Activated CD4-positive, alpha-beta memory T cell treated with anti-CD3 and anti-CD28 coated beads, Interleukin-2, amount 10 ng/mL, durations not matched to agents 7 days and 5 days (primary cell): Measurements from ENCODE around the gene ZC3H7A. TPM values are rescaled to one million over a fixed set of nuclear protein-coding genes. Genes with fewer than 3 reads are reported as not detected.
A peak's percentile ranks its signal among the peaks of the same experiment; 100 is the strongest.

Experiments used
- CTCF ChIA-PET: fragments of 350-600 bp; sonication (Branson Sonifier 250); formaldehyde crosslinking; loops from one replicate; lab custom pipeline; 2021; ENCODE audit warnings: antibody characterized with exemption, inconsistent platforms; lab: Charles Lee
- POLR2A ChIA-PET: fragments of 350-600 bp; sonication (Branson Sonifier 250); formaldehyde crosslinking; loops from one replicate; lab custom pipeline; 2021; ENCODE audit warnings: antibody characterized with exemption; lab: Charles Lee
- DNase-seq: peaks from one replicate; pipeline ENCODE4 v3.0.0-alpha.2; 2020
- H3K27ac Mint-ChIP-seq: one replicate; pipeline ENCODE4 v1.8.0; 2021; ENCODE audit warnings: mild to moderate bottlenecking, mixed read lengths
- H3K27me3 Mint-ChIP-seq: one replicate; pipeline ENCODE4 v1.8.0; 2021; ENCODE audit warnings: mixed read lengths
- H3K36me3 Mint-ChIP-seq: one replicate; pipeline ENCODE4 v1.8.0; 2021; ENCODE audit warnings: low read depth, mixed read lengths
- H3K4me1 Mint-ChIP-seq: one replicate; pipeline ENCODE4 v1.8.0; 2021; ENCODE audit warnings: mixed read lengths
- H3K4me3 Mint-ChIP-seq: one replicate; pipeline ENCODE4 v1.8.0; 2021; ENCODE audit warnings: mild to moderate bottlenecking, mixed read lengths
- H3K9me3 Mint-ChIP-seq: one replicate; pipeline ENCODE4 v1.8.0; 2021; ENCODE audit warnings: mixed read lengths
- total RNA-seq, 2 experiments: library from RNA; stranded (reverse); gene quantifications; one replicate each; pipeline ENCODE4 v1.2.3, GENCODE V29; 2021

The ZC3H7A gene, protein sequence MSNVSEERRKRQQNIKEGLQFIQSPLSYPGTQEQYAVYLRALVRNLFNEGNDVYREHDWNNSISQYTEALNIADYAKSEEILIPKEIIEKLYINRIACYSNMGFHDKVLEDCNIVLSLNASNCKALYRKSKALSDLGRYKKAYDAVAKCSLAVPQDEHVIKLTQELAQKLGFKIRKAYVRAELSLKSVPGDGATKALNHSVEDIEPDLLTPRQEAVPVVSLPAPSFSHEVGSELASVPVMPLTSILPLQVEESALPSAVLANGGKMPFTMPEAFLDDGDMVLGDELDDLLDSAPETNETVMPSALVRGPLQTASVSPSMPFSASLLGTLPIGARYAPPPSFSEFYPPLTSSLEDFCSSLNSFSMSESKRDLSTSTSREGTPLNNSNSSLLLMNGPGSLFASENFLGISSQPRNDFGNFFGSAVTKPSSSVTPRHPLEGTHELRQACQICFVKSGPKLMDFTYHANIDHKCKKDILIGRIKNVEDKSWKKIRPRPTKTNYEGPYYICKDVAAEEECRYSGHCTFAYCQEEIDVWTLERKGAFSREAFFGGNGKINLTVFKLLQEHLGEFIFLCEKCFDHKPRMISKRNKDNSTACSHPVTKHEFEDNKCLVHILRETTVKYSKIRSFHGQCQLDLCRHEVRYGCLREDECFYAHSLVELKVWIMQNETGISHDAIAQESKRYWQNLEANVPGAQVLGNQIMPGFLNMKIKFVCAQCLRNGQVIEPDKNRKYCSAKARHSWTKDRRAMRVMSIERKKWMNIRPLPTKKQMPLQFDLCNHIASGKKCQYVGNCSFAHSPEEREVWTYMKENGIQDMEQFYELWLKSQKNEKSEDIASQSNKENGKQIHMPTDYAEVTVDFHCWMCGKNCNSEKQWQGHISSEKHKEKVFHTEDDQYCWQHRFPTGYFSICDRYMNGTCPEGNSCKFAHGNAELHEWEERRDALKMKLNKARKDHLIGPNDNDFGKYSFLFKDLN
- total RNA-seq = 10 to 100 TPM; 68.9 to 70.9 TPM

DNA sequence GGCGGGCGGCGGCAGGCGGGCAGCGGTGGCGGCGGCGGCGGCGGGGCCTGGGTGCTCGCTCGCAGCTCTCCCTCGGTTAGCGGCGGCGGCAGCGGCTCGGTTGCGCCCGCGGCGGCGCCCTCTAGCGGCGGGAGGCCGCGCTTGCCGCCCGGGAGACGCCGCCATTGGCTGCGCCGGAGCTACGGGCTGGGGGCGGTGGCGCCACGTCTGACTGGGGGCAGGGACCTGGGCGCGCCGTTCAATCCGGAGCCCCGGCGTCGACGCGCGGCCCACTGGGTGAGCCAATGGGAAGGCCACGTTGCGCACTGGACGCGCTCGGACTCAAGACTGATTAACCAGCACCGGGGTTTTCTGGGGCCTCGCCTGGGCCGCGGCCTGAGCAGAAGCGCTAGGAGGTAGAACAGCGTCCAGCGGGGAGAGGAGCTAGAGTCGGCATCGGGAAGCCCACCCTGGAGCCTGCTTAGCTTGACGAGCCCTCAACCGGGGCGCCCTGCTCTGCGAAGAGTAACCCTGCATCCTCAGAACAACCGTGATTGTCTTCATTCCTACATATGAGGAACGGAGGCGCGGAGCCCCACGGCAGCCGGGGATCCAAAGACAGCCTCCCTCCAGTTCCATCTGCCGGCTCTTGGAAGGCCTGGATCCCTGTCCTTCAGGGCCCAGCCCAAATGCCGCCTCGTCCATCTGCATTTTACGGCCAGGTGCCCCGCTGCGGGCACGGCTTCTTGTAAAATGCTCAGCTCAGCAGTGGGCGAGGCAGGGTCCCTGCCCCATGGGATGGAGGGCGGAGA lies at the start of gene ZC3H7A:
ZC3H7A (minus strand) TSS at position 93 of the 791 bp plus-strand sequence. CDS start 14,904 bp downstream, outside the sequence.
- DNase-seq = peak; percentile 95
- Mint-ChIP-seq H3K9me3 (no peaks in the 10 kb centered on the region), H3K36me3 (peaks cover 36% of the 10 kb centered on the region), H3K4me1 (peaks cover 66% of the 10 kb centered on the region), H3K4me3 (peak within 1 kb of the TSS; percentile 97), H3K27me3 (no peaks in the 10 kb centered on the region), H3K27ac (peak within 1 kb of the TSS; percentile 89)
- ChIA-PET POLR2A (interaction anchor here (0.6 to 6.2 kb wide), 34 partner anchors 9 to 921 kb away, joined by 3 to 165 read pairs (median 4); partner anchors contain the start of genes CIITA, CLEC16A, GSPT1 and LITAF), CTCF (interaction anchor here (0.6 to 4.6 kb wide), 28 partner anchors 9 to 834 kb away, joined by 3 to 52 read pairs (median 4); partner anchors contain the start of genes RSL1D1 and TXNDC11)

DNA sequence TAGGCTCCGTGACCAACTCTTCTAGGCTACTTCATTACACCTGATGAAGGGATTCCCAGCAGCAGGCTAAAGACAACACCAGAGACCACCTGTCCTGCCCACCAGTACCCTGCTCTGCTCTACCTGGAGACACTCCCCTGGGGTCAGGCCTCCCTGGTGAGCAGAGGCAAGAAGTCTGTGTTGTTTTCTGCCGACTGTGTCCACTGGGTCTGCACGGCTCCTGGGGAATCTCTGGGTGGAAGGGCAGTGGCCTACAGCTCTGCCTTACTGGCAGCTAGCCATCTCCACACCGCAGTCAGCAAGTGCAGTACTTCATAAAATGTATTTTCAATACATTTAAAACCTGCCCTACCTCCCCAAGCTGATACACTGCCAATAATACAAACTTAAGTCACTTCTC lies 47.4 kb upstream of the ZC3H7A start:
- CTCF ChIA-PET = interaction anchor here (1.0 kb wide), 1 partner anchor 47 kb away, joined by 3 read pairs; the partner anchor contains the start of gene ZC3H7A
- H3K9me3 Mint-ChIP-seq = no peaks in the 10 kb centered on the region
- H3K27ac Mint-ChIP-seq = no peak overlapping the region
- H3K4me3 Mint-ChIP-seq = no peak overlapping the region
- no peaks in the 10 kb centered on the region for H3K27me3 Mint-ChIP-seq
- no peak for DNase-seq
- H3K36me3 Mint-ChIP-seq = peaks cover 69% of the 10 kb centered on the region
- H3K4me1 Mint-ChIP-seq = peaks cover 18% of the 10 kb centered on the region
- POLR2A ChIA-PET = no interaction called here

DNA sequence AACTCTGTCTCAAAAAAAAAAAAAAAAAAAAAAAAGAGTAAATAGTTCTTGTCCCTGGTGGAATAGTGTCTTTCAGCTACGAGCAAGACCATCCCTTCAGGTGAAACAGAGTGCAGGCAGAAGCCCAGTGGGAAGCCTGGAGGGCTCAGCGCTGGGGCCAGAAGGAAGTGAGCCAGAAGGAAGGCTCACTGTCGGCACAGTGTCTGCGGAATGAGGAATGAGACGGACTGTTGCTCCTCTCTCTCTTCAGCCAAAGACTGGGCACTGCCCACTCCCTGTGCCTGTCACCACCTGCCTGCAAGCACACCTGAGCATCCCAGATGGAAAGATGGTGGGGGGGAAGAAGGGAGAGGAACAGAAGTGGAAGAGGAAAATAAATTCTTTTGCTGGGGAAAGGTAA lies 46.8 kb upstream of the ZC3H7A start:
- Mint-ChIP-seq H3K36me3 (peaks cover 69% of the 10 kb centered on the region), H3K27me3 (no peaks in the 10 kb centered on the region), H3K27ac (no peak overlapping the region), H3K4me1 (peaks cover 12% of the 10 kb centered on the region), H3K9me3 (no peaks in the 10 kb centered on the region), H3K4me3 (no peak overlapping the region)
- ChIA-PET CTCF (no interaction called here), POLR2A (no interaction called here)
- DNase-seq = no peak

DNA sequence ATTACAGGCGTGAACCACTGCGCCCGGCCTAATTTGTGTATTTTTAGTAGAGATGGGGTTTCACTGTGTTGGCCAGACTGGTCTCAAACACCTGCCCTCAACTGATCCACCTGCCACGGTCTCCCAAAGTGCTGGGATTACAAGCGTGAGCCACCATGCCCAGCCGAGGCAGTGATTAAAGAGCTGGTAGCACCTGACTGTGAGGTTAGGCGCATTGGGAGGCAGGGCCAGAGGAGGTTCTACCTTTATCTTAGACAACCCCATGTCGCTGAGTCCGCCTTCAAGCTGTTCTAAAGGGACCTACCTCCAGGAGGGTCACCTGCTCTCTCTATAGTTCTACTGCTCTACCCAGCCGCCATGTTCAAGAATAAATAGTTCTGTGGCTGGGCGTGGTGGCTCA lies 46.1 kb upstream of the ZC3H7A start:
- peaks cover 65% of the 10 kb centered on the region for H3K36me3 Mint-ChIP-seq
- peaks cover 7% of the 10 kb centered on the region for H3K4me1 Mint-ChIP-seq
- H3K4me3 Mint-ChIP-seq = no peak overlapping the region
- H3K9me3 Mint-ChIP-seq = no peaks in the 10 kb centered on the region
- CTCF ChIA-PET = interaction anchor here (1.0 kb wide), 1 partner anchor 70 kb away, joined by 4 read pairs; no protein-coding TSS in a partner anchor
- no peak for DNase-seq
- POLR2A ChIA-PET = no interaction called here
- no peaks in the 10 kb centered on the region for H3K27me3 Mint-ChIP-seq
- no peak overlapping the region for H3K27ac Mint-ChIP-seq

DNA sequence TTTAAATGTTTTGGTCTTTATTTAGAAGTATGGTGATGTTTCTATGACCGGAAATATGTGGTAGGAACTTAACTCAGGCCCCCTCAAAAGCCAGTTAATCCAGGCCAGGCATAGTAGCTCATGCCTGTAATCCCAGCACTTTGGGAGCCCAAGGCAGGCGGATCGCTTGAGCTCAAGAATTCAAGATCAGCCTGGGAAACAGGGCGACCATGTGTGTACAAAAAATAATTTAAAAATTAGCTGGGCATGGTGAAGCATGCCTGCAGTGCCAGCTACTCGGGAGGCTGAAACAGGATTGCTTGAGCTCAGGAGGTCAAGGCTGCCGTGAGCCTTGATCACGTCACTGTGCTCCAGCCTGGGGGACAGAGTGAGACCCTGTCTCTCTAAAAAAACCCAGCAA lies 44.0 kb upstream of the ZC3H7A start:
- Mint-ChIP-seq H3K27ac (no peak overlapping the region), H3K27me3 (no peaks in the 10 kb centered on the region), H3K36me3 (peaks cover 63% of the 10 kb centered on the region), H3K4me1 (no peaks in the 10 kb centered on the region), H3K9me3 (no peaks in the 10 kb centered on the region), H3K4me3 (no peak overlapping the region)
- DNase-seq = no peak
- CTCF ChIA-PET = interaction anchor here (0.6 to 1.4 kb wide), 3 partner anchors 9 to 44 kb away, joined by 3 to 5 read pairs (median 3); no protein-coding TSS in a partner anchor
- POLR2A ChIA-PET = interaction anchor here (0.7 to 1.2 kb wide), 3 partner anchors 9 to 43 kb away, joined by 3 to 9 read pairs (median 6); partner anchors contain the start of genes RSL1D1 and ZC3H7A

DNA sequence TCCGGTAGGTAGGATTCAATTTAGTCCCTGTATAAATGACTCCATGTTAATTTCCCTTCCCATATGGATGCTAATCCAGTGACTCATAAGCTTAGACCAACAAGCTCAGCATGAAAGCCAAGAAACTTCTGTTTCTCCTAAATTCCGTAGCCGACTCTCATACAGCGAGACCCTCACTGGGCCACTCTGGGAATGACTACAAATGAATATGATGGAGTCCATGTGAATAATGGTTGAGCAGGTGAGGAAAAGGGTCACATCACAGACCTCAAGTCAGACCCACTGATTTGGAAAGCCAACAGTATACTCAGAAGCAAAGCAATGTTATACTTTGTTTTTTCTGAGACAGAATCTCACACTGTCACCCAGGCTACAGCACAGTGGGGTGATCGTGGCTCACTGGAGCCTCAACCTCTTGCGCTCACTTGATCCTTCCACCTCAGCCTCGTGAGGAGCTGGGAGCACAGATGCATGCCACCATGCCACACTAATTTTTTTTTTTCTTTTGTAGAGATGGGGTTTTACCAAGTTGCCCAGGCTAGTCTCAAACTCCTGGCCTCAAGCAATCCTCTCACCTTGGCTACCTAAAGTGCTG lies 39.7 kb upstream of the ZC3H7A start:
- H3K36me3 Mint-ChIP-seq = peaks cover 42% of the 10 kb centered on the region
- no peak overlapping the region for H3K27ac Mint-ChIP-seq
- H3K9me3 Mint-ChIP-seq = no peaks in the 10 kb centered on the region
- no peak for DNase-seq
- ChIA-PET CTCF (no interaction called here), POLR2A (interaction anchor here (1.1 kb wide), 1 partner anchor 8 kb away, joined by 3 read pairs; no protein-coding TSS in a partner anchor)
- no peaks in the 10 kb centered on the region for H3K4me1 Mint-ChIP-seq
- no peaks in the 10 kb centered on the region for H3K27me3 Mint-ChIP-seq
- no peak overlapping the region for H3K4me3 Mint-ChIP-seq

DNA sequence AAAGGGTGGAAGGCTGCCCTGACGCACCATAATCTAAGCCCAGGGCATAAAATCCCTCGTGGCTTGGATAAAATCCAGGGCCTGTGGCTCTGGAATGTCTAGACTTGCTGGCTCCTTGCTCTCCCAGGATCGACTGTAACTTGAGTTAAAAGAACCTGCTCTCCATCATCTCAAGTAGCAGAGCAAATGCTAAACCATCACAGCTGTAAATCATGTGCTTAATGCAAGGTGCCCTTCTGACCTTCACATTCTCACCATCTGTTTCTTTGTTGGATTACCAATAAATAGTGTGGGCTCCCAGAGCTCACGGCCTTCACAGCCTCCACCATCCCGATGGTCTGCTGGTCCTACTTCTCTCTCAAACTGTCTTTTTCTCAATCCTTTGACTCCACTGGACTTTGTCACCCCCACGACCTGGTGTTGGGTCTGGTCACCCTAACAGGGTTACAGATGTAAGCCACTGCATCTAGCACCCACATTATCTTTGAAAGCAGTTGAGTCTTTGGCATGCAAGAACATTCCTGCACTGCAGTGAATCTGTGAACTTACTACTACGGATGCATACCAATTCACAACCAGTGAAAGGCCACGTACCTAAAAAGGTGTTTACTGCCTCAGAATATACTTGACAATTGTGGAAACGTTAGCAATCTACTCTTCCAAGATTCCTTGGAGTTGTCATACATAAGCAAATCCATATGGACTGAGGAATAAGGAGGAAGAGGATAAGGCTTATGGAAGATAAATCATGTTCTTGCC lies 39.0 kb upstream of the ZC3H7A start:
- Mint-ChIP-seq H3K4me3 (no peak overlapping the region), H3K27me3 (peaks cover under 1% of the 10 kb centered on the region), H3K4me1 (no peaks in the 10 kb centered on the region), H3K27ac (no peak overlapping the region), H3K36me3 (peaks cover 35% of the 10 kb centered on the region), H3K9me3 (no peaks in the 10 kb centered on the region)
- POLR2A ChIA-PET = interaction anchor here (1.1 kb wide), 1 partner anchor 9 kb away, joined by 3 read pairs; no protein-coding TSS in a partner anchor
- CTCF ChIA-PET = interaction anchor here (1.2 kb wide), 1 partner anchor 39 kb away, joined by 3 read pairs; the partner anchor contains the start of gene ZC3H7A
- DNase-seq = no peak

DNA sequence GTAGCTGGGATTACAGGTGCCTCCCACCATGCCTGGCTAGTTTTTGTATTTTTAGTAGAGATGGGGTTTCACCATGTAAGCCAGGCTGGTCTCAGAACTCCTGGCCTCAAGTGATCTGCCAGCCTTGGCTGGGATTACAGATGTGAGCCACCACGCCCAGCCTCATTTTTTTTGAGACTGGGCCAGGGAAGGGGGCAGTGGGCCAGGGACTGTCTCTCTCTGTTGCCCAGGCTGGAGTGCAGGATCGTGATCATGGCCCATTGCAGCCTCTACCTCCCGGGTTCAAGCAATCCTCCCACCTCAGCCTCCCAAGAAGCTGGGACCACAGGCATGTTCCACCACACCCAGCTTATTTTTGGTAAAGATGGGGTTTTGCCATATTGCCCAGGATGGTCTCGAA lies 38.3 kb upstream of the ZC3H7A start:
- POLR2A ChIA-PET = interaction anchor here (0.6 kb wide), 1 partner anchor 26 kb away, joined by 3 read pairs; no protein-coding TSS in a partner anchor

DNA sequence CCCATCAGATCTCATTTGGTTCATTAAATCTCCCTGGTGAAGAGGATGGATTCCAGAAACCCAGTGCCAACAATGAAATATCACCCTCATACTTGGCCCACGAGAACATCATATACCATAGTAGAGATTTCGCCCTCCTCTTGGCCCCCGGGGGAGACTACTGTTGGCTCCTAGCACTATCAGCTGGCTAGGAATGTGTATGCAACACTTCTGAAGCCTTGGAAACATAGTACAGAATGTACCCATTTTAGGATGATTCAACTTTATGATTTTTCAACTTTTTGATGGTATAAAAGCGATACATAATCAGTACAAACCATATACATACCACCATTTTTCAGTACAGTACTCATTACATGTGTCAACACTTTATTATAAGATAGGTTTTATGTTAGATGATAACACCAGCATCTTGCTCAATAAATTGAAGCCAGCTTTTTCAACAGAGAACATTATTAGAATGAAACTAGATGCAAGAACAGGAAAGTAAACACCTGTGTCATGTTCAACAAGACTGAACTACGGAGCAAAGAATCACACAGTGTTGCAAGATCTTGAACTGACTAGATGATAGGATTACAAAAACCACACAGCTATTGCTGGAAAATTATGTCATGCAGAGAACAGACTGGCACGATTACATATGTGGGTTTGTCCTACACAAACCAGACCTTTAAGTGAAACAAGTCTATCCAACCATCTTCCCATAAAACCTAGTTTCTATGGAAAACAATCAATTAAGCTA lies 37.1 kb upstream of the ZC3H7A start:
- H3K4me3 Mint-ChIP-seq = no peak overlapping the region
- no peak overlapping the region for H3K27ac Mint-ChIP-seq
- H3K9me3 Mint-ChIP-seq = no peaks in the 10 kb centered on the region
- no peak for DNase-seq
- H3K4me1 Mint-ChIP-seq = no peaks in the 10 kb centered on the region
- POLR2A ChIA-PET = no interaction called here
- peaks cover 19% of the 10 kb centered on the region for H3K36me3 Mint-ChIP-seq
- peaks cover 2% of the 10 kb centered on the region for H3K27me3 Mint-ChIP-seq
- CTCF ChIA-PET = no interaction called here

More for the DNA sequence above, 38.3 kb upstream of the ZC3H7A start:
- no peaks in the 10 kb centered on the region for H3K4me1 Mint-ChIP-seq
- H3K4me3 Mint-ChIP-seq = no peak overlapping the region
- peaks cover 30% of the 10 kb centered on the region for H3K36me3 Mint-ChIP-seq
- no peak overlapping the region for H3K27ac Mint-ChIP-seq
- H3K9me3 Mint-ChIP-seq = no peaks in the 10 kb centered on the region
- DNase-seq = no peak
- CTCF ChIA-PET = interaction anchor here (1.2 kb wide), 1 partner anchor 38 kb away, joined by 3 read pairs; the partner anchor contains the start of gene ZC3H7A
- peaks cover 2% of the 10 kb centered on the region for H3K27me3 Mint-ChIP-seq

DNA sequence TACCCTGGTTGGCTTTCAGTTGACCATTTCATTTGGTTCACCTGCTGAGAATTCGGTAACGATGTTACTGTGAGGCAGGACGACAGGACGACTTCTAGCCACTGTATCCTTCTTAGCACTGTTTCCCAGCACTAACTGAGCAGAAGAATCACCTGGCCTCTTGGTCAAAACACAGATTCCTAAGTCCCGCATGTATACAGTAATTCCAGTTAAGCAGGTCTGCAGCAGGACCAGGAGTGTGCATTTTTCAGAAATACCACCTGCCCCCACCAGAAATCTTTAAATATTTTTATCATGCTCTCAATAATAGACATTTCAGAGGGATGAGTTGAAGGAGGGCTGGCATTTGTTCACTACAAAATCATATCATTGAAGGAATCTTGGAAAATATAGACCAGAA lies 31.6 kb upstream of the ZC3H7A start:
- POLR2A ChIA-PET = no interaction called here
- Mint-ChIP-seq H3K27ac (no peak overlapping the region), H3K9me3 (no peaks in the 10 kb centered on the region), H3K36me3 (no peaks in the 10 kb centered on the region), H3K27me3 (peaks cover 4% of the 10 kb centered on the region), H3K4me3 (no peak overlapping the region), H3K4me1 (no peaks in the 10 kb centered on the region)
- DNase-seq = no peak
- CTCF ChIA-PET = interaction anchor here (0.6 to 0.7 kb wide), 2 partner anchors 142 to 267 kb away, joined by 3 read pairs; no protein-coding TSS in a partner anchor
